ENCODE results near the gene INKA2. TPM values are rescaled to one million over a fixed set of nuclear protein-coding genes. Genes with fewer than 3 reads are reported as not detected.
A peak's percentile ranks its signal among the peaks of the same experiment; 100 is the strongest.

The INKA2 gene
- total and polyA plus RNA-seq, 2 of the 4 experiments (the other 2 are of a cell fraction), result 2.2 to 2.6 TPM

GRCh38 chr1:111743679-111744101 lies 4.5 kb upstream of the INKA2 start (continued):
- TF ChIP-seq CTCF (conservative IDR thresholded peaks at IDR 0.05; ENCODE audit: low read depth, low read length), result no peak

- H3K56ac ChIP-seq (ENCODE audit: extremely low read depth, insufficient read depth, low read length), result no peak overlapping the region
- no peak overlapping the region for H2AFZ ChIP-seq (replicated peaks; ENCODE audit: low read length, poor library complexity)
- no TSS peak for BruUV-seq (replicated peaks)
- peak overlapping the region; percentile 70 for H3K27ac ChIP-seq (ENCODE audit: insufficient read depth, low read length)
- intact Hi-C loops (cut with micrococcal nuclease) (no loop called here), in situ Hi-C loops (cut with MboI; ENCODE audit: low sequenced_read_pairs) (no loop called here), dilution Hi-C loops (cut with HindIII; ENCODE audit: low sequenced_read_pairs, unreplicated experiment) (no loop called here)
- H2AK5ac ChIP-seq (ENCODE audit: low read depth, low read length), result peak overlapping the region; percentile 90
- H3K79me1 ChIP-seq (ENCODE audit: low read depth in 1 of 2, low read length in 2 of 2), result peaks cover under 1 to 11% of the 10 kb centered on the region in 2 experiments; a peak in 2 of 4 replicates
- peak overlapping the region; percentile 87 for H4K91ac ChIP-seq (ENCODE audit: insufficient read depth, low read depth, low read length)
- ATAC-seq (ENCODE audit: low read depth) (peak; percentile 7), DNase-seq (peak; percentile 86)
- 60% methylated on average over 1 of the region's 5 CpGs; no CpG with 5 or more reads in 1 of the 2 experiments for WGBS, 2 experiments (ENCODE audit: extremely low coverage in 2 of 2, insufficient read length in 1 of 2)
- CTCF ChIA-PET, result interaction anchor here (2.5 kb wide), 1 partner anchor 28 kb away, joined by 13 read pairs; no protein-coding TSS in a partner anchor
- no peaks in the 10 kb centered on the region for H3K27me3 ChIP-seq (ENCODE audit: control insufficient read depth, insufficient read depth, low read length)
- H3K18ac ChIP-seq (ENCODE audit: low read depth, low read length), result peak overlapping the region; percentile 39
- H3K14ac ChIP-seq (replicated peaks; ENCODE audit: low read depth, low read length), result peak overlapping the region; percentile 20
- peak overlapping the region; percentile 28; the same call in 1 of the 2 replicates for H3K9ac ChIP-seq (ENCODE audit: low read depth, low read length)
- TF ChIP-seq FOS (IDR thresholded peaks at IDR 0.05; ENCODE audit: low read depth, low read length) (peak; percentile 81; the same call in 1 of the 2 replicates), BHLHE40 (IDR thresholded peaks at IDR 0.05; ENCODE audit: low read depth, low read length) (0 out of 2 replicates have a peak, but pooled peaks have one; percentile 16), MXI1 (IDR thresholded peaks at IDR 0.05; ENCODE audit: borderline replicate concordance, low read depth, low read length) (no peak), NFE2L2 (IDR thresholded peaks at IDR 0.05; ENCODE audit: low read depth, low read length) (0 out of 2 replicates have a peak, but pooled peaks have one; percentile 6), MAZ (IDR thresholded peaks at IDR 0.05; ENCODE audit: borderline replicate concordance, low read depth, low read length) (peak; percentile 78), RAD21 (IDR thresholded peaks at IDR 0.05; ENCODE audit: low read length) (peak; percentile 5; the same call in 1 of the 2 replicates), USF2 (IDR thresholded peaks at IDR 0.05; ENCODE audit: low read depth, low read length) (no peak), POLR2A (IDR thresholded peaks at IDR 0.05; ENCODE audit: low read depth, low read length) (no peak)
- peak overlapping the region; percentile 87 for H3K4ac ChIP-seq (ENCODE audit: low read depth, low read length)
- H4K5ac ChIP-seq (ENCODE audit: low read depth, low read length), result no peak overlapping the region
- H3K4me2 ChIP-seq (ENCODE audit: low read depth, low read length), result peak overlapping the region; percentile 37
- no peaks in the 10 kb centered on the region for H3K36me3 ChIP-seq (ENCODE audit: control insufficient read depth, insufficient read depth, low read length)
- POLR2A ChIA-PET (ENCODE audit: unreplicated experiment), result no interaction called here
- peak overlapping the region; percentile 95 for H2BK20ac ChIP-seq (ENCODE audit: low read depth, low read length)
- peak overlapping the region; percentile 33 for H3K23ac ChIP-seq (ENCODE audit: low read depth, low read length)
- H4K20me1 ChIP-seq (ENCODE audit: insufficient read depth, low read length), result peaks cover 10% of the 10 kb centered on the region; the same call in 1 of the 2 replicates
- H3K4me1 ChIP-seq (ENCODE audit: control insufficient read depth, insufficient read depth, low read length), result peaks cover 15% of the 10 kb centered on the region
- H3K9me3 ChIP-seq (ENCODE audit: control insufficient read depth, insufficient read depth, low read length), result no peaks in the 10 kb centered on the region
- peak overlapping the region in 1 of 2 experiments; percentile 56; a peak in 2 of 4 replicates for H4K8ac ChIP-seq (ENCODE audit: low read depth in 2 of 2, low read length in 2 of 2)
- peak overlapping the region; percentile 93; the same call in 2 of the 3 replicates for H2BK15ac ChIP-seq (ENCODE audit: low read depth, low read length)
- no peak overlapping the region for H3K4me3 ChIP-seq (ENCODE audit: insufficient read depth, low read depth, low read length)
- H2BK5ac ChIP-seq (ENCODE audit: low read depth, low read length, poor library complexity, severe bottlenecking), result peak overlapping the region; percentile 70
- H2BK120ac ChIP-seq (ENCODE audit: low read depth, low read length), result peak overlapping the region; percentile 69
- peak overlapping the region; percentile 56 for H2AK9ac ChIP-seq (replicated peaks; ENCODE audit: low read depth, low read length, poor library complexity)
- H3K9me1 ChIP-seq (ENCODE audit: insufficient read depth, low read length), result peaks cover 36% of the 10 kb centered on the region
Observed at GRCh38 chr1:111742938-111743549, 3.8 kb upstream of the INKA2 start.
